Measurements from ENCODE around the gene MMP24OS.
A peak's percentile ranks its signal among the peaks of the same experiment; 100 is the strongest.

MMP24OS gene

GRCh38 chr20:35298264-35298663 is 20.3 kb upstream of the MMP24OS start:
- Histone ChIP-seq H2BK12ac (ENCODE audit: low read length) (no peak overlapping the region), H3K36me3 (replicated peaks in 1 of 2; ENCODE audit: control insufficient read depth in 2 of 2, insufficient read depth in 2 of 2, low read length in 2 of 2) (peaks cover 0 to 3% of the 10 kb centered on the region in 2 donors), H2BK5ac (ENCODE audit: low read length) (no peak overlapping the region), H3K4me3 (ENCODE audit: low read length in 2 of 2) (no peak overlapping the region), H3K9ac (ENCODE audit: low read depth, low read length, poor library complexity) (no peak overlapping the region), H2BK120ac (ENCODE audit: low read depth, low read length) (no peak overlapping the region), H4K91ac (ENCODE audit: low read depth, low read length, poor library complexity) (no peak overlapping the region), H3K27me3 (ENCODE audit: control insufficient read depth in 3 of 3, insufficient read depth in 3 of 3, low read depth in 1 of 3, low read length in 3 of 3) (peaks cover 0 to 13% (median 0%) of the 10 kb centered on the region in 3 experiments), H3K27ac (replicated peaks; ENCODE audit: low read length) (no peak overlapping the region), H3K4ac (ENCODE audit: low read length) (no peak overlapping the region), H4K8ac (ENCODE audit: low read depth, low read length) (no peak overlapping the region), H2BK15ac (ENCODE audit: low read length) (no peak overlapping the region), H3K79me1 (ENCODE audit: low read depth, low read length) (no peaks in the 10 kb centered on the region), H2AFZ (ENCODE audit: low read length) (no peak overlapping the region), H2AK5ac (ENCODE audit: low read depth, low read length) (peak overlapping the region; percentile 29), H3K14ac (ENCODE audit: low read length) (no peak overlapping the region), H3K4me2 (ENCODE audit: insufficient read depth, low read length, poor library complexity, severe bottlenecking) (no peak overlapping the region), H3K23ac (ENCODE audit: low read depth, low read length, poor library complexity) (no peak overlapping the region), H3K4me1 (ENCODE audit: control insufficient read depth in 2 of 2, insufficient read depth in 1 of 2, low read depth in 1 of 2, low read length in 2 of 2) (no peaks in the 10 kb centered on the region), H3K18ac (ENCODE audit: low read length) (no peak overlapping the region), H3K9me3 (replicated peaks in 1 of 2; ENCODE audit: control insufficient read depth in 2 of 2, insufficient read depth in 1 of 2, low read depth in 1 of 2, low read length in 2 of 2) (no peaks in the 10 kb centered on the region)
- DNase-seq (ENCODE audit: low spot score): no peak
- no CpG with 5 or more reads among the region's 5 CpGs for WGBS, 2 donors (ENCODE audit: extremely low coverage in 2 of 2, insufficient read length in 2 of 2, insufficient replicate concordance in 1 of 2)

GRCh38 chr20:35297740-35298139 is 19.8 kb upstream of the MMP24OS start:
- Histone ChIP-seq H3K4me3 (ENCODE audit: low read length in 2 of 2) (no peak overlapping the region), H3K14ac (ENCODE audit: low read length) (no peak overlapping the region), H2AFZ (ENCODE audit: low read length) (no peak overlapping the region), H3K23ac (ENCODE audit: low read depth, low read length, poor library complexity) (no peak overlapping the region), H4K8ac (ENCODE audit: low read depth, low read length) (no peak overlapping the region), H2BK12ac (ENCODE audit: low read length) (no peak overlapping the region), H3K36me3 (replicated peaks in 1 of 2; ENCODE audit: control insufficient read depth in 2 of 2, insufficient read depth in 2 of 2, low read length in 2 of 2) (no peaks in the 10 kb centered on the region), H2BK120ac (ENCODE audit: low read depth, low read length) (no peak overlapping the region), H3K27me3 (ENCODE audit: control insufficient read depth in 3 of 3, insufficient read depth in 3 of 3, low read depth in 1 of 3, low read length in 3 of 3) (peaks cover 0 to 16% (median 0%) of the 10 kb centered on the region in 3 experiments), H4K91ac (ENCODE audit: low read depth, low read length, poor library complexity) (no peak overlapping the region), H2AK5ac (ENCODE audit: low read depth, low read length) (no peak overlapping the region), H3K4me1 (ENCODE audit: control insufficient read depth in 2 of 2, insufficient read depth in 1 of 2, low read depth in 1 of 2, low read length in 2 of 2) (no peaks in the 10 kb centered on the region), H2BK15ac (ENCODE audit: low read length) (peak overlapping the region; percentile 64), H3K4ac (ENCODE audit: low read length) (no peak overlapping the region), H3K9ac (ENCODE audit: low read depth, low read length, poor library complexity) (no peak overlapping the region), H3K9me3 (replicated peaks in 1 of 2; ENCODE audit: control insufficient read depth in 2 of 2, insufficient read depth in 1 of 2, low read depth in 1 of 2, low read length in 2 of 2) (no peaks in the 10 kb centered on the region), H2BK5ac (ENCODE audit: low read length) (no peak overlapping the region), H3K79me1 (ENCODE audit: low read depth, low read length) (no peaks in the 10 kb centered on the region), H3K18ac (ENCODE audit: low read length) (no peak overlapping the region), H3K4me2 (ENCODE audit: insufficient read depth, low read length, poor library complexity, severe bottlenecking) (no peak overlapping the region), H3K27ac (replicated peaks; ENCODE audit: low read length) (no peak overlapping the region)
- DNase-seq (ENCODE audit: low spot score): no peak
- no CpG with 5 or more reads among the region's 14 CpGs for WGBS, 2 donors (ENCODE audit: extremely low coverage in 2 of 2, insufficient read length in 2 of 2, insufficient replicate concordance in 1 of 2)

- H2BK120ac ChIP-seq (ENCODE audit: low read depth, low read length): no peak overlapping the region
These were observed 19.2 kb upstream of the MMP24OS start for GRCh38 chr20:35297155-35297554.

GRCh38 chr20:35296101-35296554 is 18.2 kb upstream of the MMP24OS start:
- no peak overlapping the region for H2AFZ ChIP-seq (ENCODE audit: low read length)
- H2AK5ac ChIP-seq (ENCODE audit: low read depth, low read length): peak overlapping the region; percentile 2
- no peak overlapping the region for H2BK12ac ChIP-seq (ENCODE audit: low read length)
- H3K4me3 ChIP-seq (ENCODE audit: low read length in 2 of 2): no peak overlapping the region
- H3K27me3 ChIP-seq (ENCODE audit: control insufficient read depth in 3 of 3, insufficient read depth in 3 of 3, low read depth in 1 of 3, low read length in 3 of 3): peaks cover 0 to 29% (median 0%) of the 10 kb centered on the region in 3 experiments
- no peaks in the 10 kb centered on the region for H3K36me3 ChIP-seq (replicated peaks in 1 of 2; ENCODE audit: control insufficient read depth in 2 of 2, insufficient read depth in 2 of 2, low read length in 2 of 2)
- H3K9me3 ChIP-seq (replicated peaks in 1 of 2; ENCODE audit: control insufficient read depth in 2 of 2, insufficient read depth in 1 of 2, low read depth in 1 of 2, low read length in 2 of 2): no peaks in the 10 kb centered on the region
- no peak overlapping the region for H3K18ac ChIP-seq (ENCODE audit: low read length)
- no peak overlapping the region for H3K23ac ChIP-seq (ENCODE audit: low read depth, low read length, poor library complexity)
- no peaks in the 10 kb centered on the region for H3K4me1 ChIP-seq (ENCODE audit: control insufficient read depth in 2 of 2, insufficient read depth in 1 of 2, low read depth in 1 of 2, low read length in 2 of 2)
- H4K91ac ChIP-seq (ENCODE audit: low read depth, low read length, poor library complexity): no peak overlapping the region
- H3K14ac ChIP-seq (ENCODE audit: low read length): no peak overlapping the region
- H3K4ac ChIP-seq (ENCODE audit: low read length): no peak overlapping the region
- H3K27ac ChIP-seq (replicated peaks; ENCODE audit: low read length): no peak overlapping the region
- no peak for DNase-seq (ENCODE audit: low spot score)
- no peak overlapping the region for H2BK120ac ChIP-seq (ENCODE audit: low read depth, low read length)
- WGBS, 2 donors (ENCODE audit: extremely low coverage in 2 of 2, insufficient read length in 2 of 2, insufficient replicate concordance in 1 of 2): no CpG with 5 or more reads among the region's 9 CpGs
- no peak overlapping the region for H2BK15ac ChIP-seq (ENCODE audit: low read length)
- H3K9ac ChIP-seq (ENCODE audit: low read depth, low read length, poor library complexity): no peak overlapping the region
- H3K4me2 ChIP-seq (ENCODE audit: insufficient read depth, low read length, poor library complexity, severe bottlenecking): no peak overlapping the region
- H4K8ac ChIP-seq (ENCODE audit: low read depth, low read length): no peak overlapping the region
- H3K79me1 ChIP-seq (ENCODE audit: low read depth, low read length): no peaks in the 10 kb centered on the region
- H2BK5ac ChIP-seq (ENCODE audit: low read length): no peak overlapping the region

More at GRCh38 chr20:35297155-35297554, 19.2 kb upstream of the MMP24OS start:
- no peak overlapping the region for H3K9ac ChIP-seq (ENCODE audit: low read depth, low read length, poor library complexity)
- H3K4ac ChIP-seq (ENCODE audit: low read length): no peak overlapping the region
- peak overlapping the region; percentile 16 for H2AK5ac ChIP-seq (ENCODE audit: low read depth, low read length)
- no peak overlapping the region for H4K91ac ChIP-seq (ENCODE audit: low read depth, low read length, poor library complexity)
- DNase-seq (ENCODE audit: low spot score): no peak
- H2BK15ac ChIP-seq (ENCODE audit: low read length): no peak overlapping the region
- no CpG with 5 or more reads among the region's 8 CpGs for WGBS, 2 donors (ENCODE audit: extremely low coverage in 2 of 2, insufficient read length in 2 of 2, insufficient replicate concordance in 1 of 2)
- no peak overlapping the region for H3K23ac ChIP-seq (ENCODE audit: low read depth, low read length, poor library complexity)
- no peak overlapping the region for H3K4me2 ChIP-seq (ENCODE audit: insufficient read depth, low read length, poor library complexity, severe bottlenecking)
- H3K14ac ChIP-seq (ENCODE audit: low read length): no peak overlapping the region
- H3K4me3 ChIP-seq (ENCODE audit: low read length in 2 of 2): no peak overlapping the region
- H2AFZ ChIP-seq (ENCODE audit: low read length): no peak overlapping the region
- H3K4me1 ChIP-seq (ENCODE audit: control insufficient read depth in 2 of 2, insufficient read depth in 1 of 2, low read depth in 1 of 2, low read length in 2 of 2): no peaks in the 10 kb centered on the region
- no peak overlapping the region for H4K8ac ChIP-seq (ENCODE audit: low read depth, low read length)
- no peak overlapping the region for H3K18ac ChIP-seq (ENCODE audit: low read length)
- no peaks in the 10 kb centered on the region for H3K36me3 ChIP-seq (replicated peaks in 1 of 2; ENCODE audit: control insufficient read depth in 2 of 2, insufficient read depth in 2 of 2, low read length in 2 of 2)
- no peak overlapping the region for H3K27ac ChIP-seq (replicated peaks; ENCODE audit: low read length)
- peaks cover 0 to 20% (median 0%) of the 10 kb centered on the region in 3 experiments for H3K27me3 ChIP-seq (ENCODE audit: control insufficient read depth in 3 of 3, insufficient read depth in 3 of 3, low read depth in 1 of 3, low read length in 3 of 3)
- no peaks in the 10 kb centered on the region for H3K9me3 ChIP-seq (replicated peaks in 1 of 2; ENCODE audit: control insufficient read depth in 2 of 2, insufficient read depth in 1 of 2, low read depth in 1 of 2, low read length in 2 of 2)
- no peak overlapping the region for H2BK5ac ChIP-seq (ENCODE audit: low read length)
- no peaks in the 10 kb centered on the region for H3K79me1 ChIP-seq (ENCODE audit: low read depth, low read length)
- no peak overlapping the region for H2BK12ac ChIP-seq (ENCODE audit: low read length)

Data from neuronal stem cell (in vitro differentiated cells).